OCI-LY7 (cell line): Measurements from ENCODE around the gene PYGL. TPM values are rescaled to one million over a fixed set of nuclear protein-coding genes. Genes with fewer than 3 reads are reported as not detected.

ENCODE experiments used
- BruUV-seq: library from RNA; stranded (reverse); fragments of 400-500 nt; replicated peaks from 2 replicates; lab custom pipeline; 2021; lab: Mats Ljungman, UMichigan
- CTCF ChIA-PET: fragments of 300-600 bp; sonication (Branson Sonifier 250); formaldehyde crosslinking; loops from one replicate; lab custom pipeline; 2022; ENCODE audit warnings: antibody characterized with exemption; ENCODE audit not compliant: unreplicated experiment; lab: Charles Lee
- POLR2A ChIA-PET: fragments of 300-600 bp; sonication (Branson Sonifier 250); formaldehyde crosslinking; loops from one replicate; lab custom pipeline; 2022; ENCODE audit warnings: antibody characterized with exemption; lab: Charles Lee
- DNase-seq: peaks from one replicate; pipeline ENCODE4 v3.0.0-alpha.2; 2015; ENCODE audit warnings: low spot score
- H2AFZ ChIP-seq: fragments of 200-600 bp; sonication (generic), shearing (Covaris generic); 2 replicates; pipeline ENCODE4 v1.6.1; 2014; ENCODE audit warnings: mild to moderate bottlenecking, antibody characterized with exemption, low read length, moderate library complexity
- H3K27ac ChIP-seq: fragments of 200-600 bp; sonication (generic); 2 replicates; pipeline ENCODE4 v1.5.1; 2014; ENCODE audit warnings: mixed run types, low read depth, mild to moderate bottlenecking, moderate library complexity, low read length, inconsistent platforms; ENCODE audit not compliant: poor library complexity, severe bottlenecking
- H3K36me3 ChIP-seq: fragments of 200-600 bp; sonication (generic); 2 replicates; pipeline ENCODE4 v1.6.1; 2014; ENCODE audit warnings: mild to moderate bottlenecking, antibody characterized with exemption, low read length, moderate library complexity, mixed read lengths; ENCODE audit not compliant: insufficient read depth
- H3K4me1 ChIP-seq: fragments of 200-600 bp; sonication (generic); 2 replicates; pipeline ENCODE4 v1.5.1; 2014; ENCODE audit warnings: mild to moderate bottlenecking, low read length; ENCODE audit not compliant: insufficient read depth, poor library complexity, severe bottlenecking
- H3K4me2 ChIP-seq: fragments of 200-600 bp; sonication (generic); 2 replicates; pipeline ENCODE4 v1.6.1; 2014; ENCODE audit warnings: mild to moderate bottlenecking, low read length
- H3K4me3 ChIP-seq: fragments of 200-600 bp; sonication (generic); 2 replicates; pipeline ENCODE4 v1.5.1; 2014; ENCODE audit warnings: mild to moderate bottlenecking, low read depth, low read length; ENCODE audit not compliant: poor library complexity, severe bottlenecking
- H3K79me2 ChIP-seq: fragments of 200-600 bp; sonication (generic); 2 replicates; pipeline ENCODE4 v1.6.1; 2016; ENCODE audit warnings: low read depth, mild to moderate bottlenecking, low read length, moderate library complexity, mixed read lengths; ENCODE audit not compliant: insufficient read depth
- H3K9me2 ChIP-seq: fragments of 200-600 bp; sonication (generic); 2 replicates; pipeline ENCODE4 v1.6.1; 2016; ENCODE audit warnings: mild to moderate bottlenecking, low read length, mixed read lengths; ENCODE audit not compliant: insufficient read depth
- H3K9me3 ChIP-seq: fragments of 200-600 bp; sonication (generic); 2 replicates; pipeline ENCODE4 v1.6.1; 2014; ENCODE audit warnings: mild to moderate bottlenecking, mixed run types, low read length, mixed read lengths
- H4K20me1 ChIP-seq: fragments of 200-600 bp; sonication (generic); 2 replicates; pipeline ENCODE4 v1.6.1; 2014; ENCODE audit warnings: mild to moderate bottlenecking, antibody characterized with exemption, low read length, moderate library complexity, mixed read lengths; ENCODE audit not compliant: insufficient read depth
- EZH2phosphoT487 ChIP-seq: fragments of 200-600 bp; sonication (generic); IDR thresholded peaks from 2 replicates; pipeline ENCODE4 v1.6.1; 2018; ENCODE audit warnings: low read depth, borderline replicate concordance, mild to moderate bottlenecking, mixed run types, antibody characterized with exemption, low read length, moderate library complexity, mixed read lengths
- intact Hi-C: fragments of 100-400 bp; cut with micrococcal nuclease; formaldehyde crosslinking; loops from one replicate; pipeline ENCODE4 v1.10.0; 2022; ENCODE audit not compliant: unreplicated experiment
- total RNA-seq, 2 experiments: library from RNA; depleted of rRNA in 1 of 2; stranded (reverse); fragments of >200 nt in 1 of 2; shearing (Covaris generic) in 1 of 2; gene quantifications; 2 replicates each; pipeline ENCODE4 v1.2.3, GENCODE V29; 2014 to 2022
- TF ChIP-seq, protein P1 (sequence below): fragments of 200-600 bp; sonication (generic); conservative IDR thresholded peaks from 2 replicates; pipeline ENCODE4 v1.5.1; 2014; ENCODE audit warnings: mild to moderate bottlenecking, antibody characterized with exemption, low read length, moderate library complexity, mixed read lengths

PYGL gene
- total RNA-seq, 2 experiments from 2014 or later, result 2.8 to 3.3 TPM

GRCh38 chr14:50985124-50985858, 41.0 kb upstream of the PYGL start:
- no peaks in the 10 kb centered on the region for H3K79me2 ChIP-seq
- no peaks in the 10 kb centered on the region for H3K9me3 ChIP-seq
- no peak for DNase-seq
- ChIA-PET POLR2A (no interaction called here), CTCF (no interaction called here)
- H3K27ac ChIP-seq, result no peak overlapping the region
- H3K4me1 ChIP-seq, result no peaks in the 10 kb centered on the region
- H3K36me3 ChIP-seq, result no peaks in the 10 kb centered on the region
- H3K4me2 ChIP-seq, result no peak overlapping the region
- no peak overlapping the region for H3K4me3 ChIP-seq
- H3K9me2 ChIP-seq, result no peaks in the 10 kb centered on the region
- intact Hi-C loops, result no loop called here
- H2AFZ ChIP-seq, result no peak overlapping the region
- TF ChIP-seq EZH2phosphoT487, result no peak
- TF ChIP-seq, protein P1, sequence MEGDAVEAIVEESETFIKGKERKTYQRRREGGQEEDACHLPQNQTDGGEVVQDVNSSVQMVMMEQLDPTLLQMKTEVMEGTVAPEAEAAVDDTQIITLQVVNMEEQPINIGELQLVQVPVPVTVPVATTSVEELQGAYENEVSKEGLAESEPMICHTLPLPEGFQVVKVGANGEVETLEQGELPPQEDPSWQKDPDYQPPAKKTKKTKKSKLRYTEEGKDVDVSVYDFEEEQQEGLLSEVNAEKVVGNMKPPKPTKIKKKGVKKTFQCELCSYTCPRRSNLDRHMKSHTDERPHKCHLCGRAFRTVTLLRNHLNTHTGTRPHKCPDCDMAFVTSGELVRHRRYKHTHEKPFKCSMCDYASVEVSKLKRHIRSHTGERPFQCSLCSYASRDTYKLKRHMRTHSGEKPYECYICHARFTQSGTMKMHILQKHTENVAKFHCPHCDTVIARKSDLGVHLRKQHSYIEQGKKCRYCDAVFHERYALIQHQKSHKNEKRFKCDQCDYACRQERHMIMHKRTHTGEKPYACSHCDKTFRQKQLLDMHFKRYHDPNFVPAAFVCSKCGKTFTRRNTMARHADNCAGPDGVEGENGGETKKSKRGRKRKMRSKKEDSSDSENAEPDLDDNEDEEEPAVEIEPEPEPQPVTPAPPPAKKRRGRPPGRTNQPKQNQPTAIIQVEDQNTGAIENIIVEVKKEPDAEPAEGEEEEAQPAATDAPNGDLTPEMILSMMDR, result no peak
- BruUV-seq, result no TSS peak
- H4K20me1 ChIP-seq, result no peaks in the 10 kb centered on the region

DNA sequence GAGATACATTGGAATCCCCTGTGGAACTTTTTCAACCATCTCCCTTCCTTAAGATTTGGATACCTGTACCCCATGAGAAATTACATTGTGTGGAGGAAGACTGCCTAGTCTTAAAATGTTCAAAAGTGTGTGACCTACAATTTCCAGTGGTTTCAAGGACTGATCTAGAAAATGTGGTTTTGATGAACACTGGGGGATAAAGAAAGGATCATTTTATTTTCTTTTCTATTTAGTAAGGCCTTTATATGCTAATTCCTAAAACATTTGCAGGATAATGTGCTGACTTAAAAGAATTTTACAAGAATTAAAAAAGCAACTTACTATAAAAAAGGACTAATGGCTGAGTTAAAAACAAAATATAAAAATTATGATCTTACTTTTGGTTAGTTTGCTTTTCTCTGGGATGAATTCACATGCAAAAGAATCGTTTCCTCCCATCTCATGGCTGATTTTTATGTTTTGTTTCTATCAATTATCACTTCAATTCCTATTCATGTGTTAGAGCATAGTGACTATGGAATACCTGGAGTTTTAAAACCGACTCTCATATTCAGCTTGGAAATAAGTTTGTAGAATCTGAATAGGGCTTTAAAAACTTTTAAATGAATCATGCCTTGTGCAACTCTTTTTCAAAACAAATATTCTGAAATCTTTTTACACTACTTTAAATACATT, 39.9 kb upstream of the PYGL start:
- Histone ChIP-seq H3K36me3 (no peaks in the 10 kb centered on the region), H3K27ac (no peak overlapping the region), H4K20me1 (no peaks in the 10 kb centered on the region), H3K4me1 (peaks cover 3% of the 10 kb centered on the region), H3K4me2 (no peak overlapping the region), H3K4me3 (no peak overlapping the region), H3K9me2 (no peaks in the 10 kb centered on the region), H3K9me3 (no peaks in the 10 kb centered on the region), H2AFZ (no peak overlapping the region), H3K79me2 (no peaks in the 10 kb centered on the region)
- no peak for DNase-seq
- TF ChIP-seq, protein P1, result no peak
- TF ChIP-seq EZH2phosphoT487, result no peak
- POLR2A ChIA-PET, result interaction anchor here (0.7 kb wide), 1 partner anchor 30 kb away, joined by 3 read pairs; no protein-coding TSS in a partner anchor
- intact Hi-C loops, result no loop called here
- no TSS peak for BruUV-seq
- CTCF ChIA-PET, result no interaction called here
